GM19397 (cell line): ENCODE results near the gene RNF225.
"Not testable (repeated sequence)": the region's sequence is repeated elsewhere in the genome, so short reads cannot be mapped to it uniquely, and the experiment has no call there.

Experiments used
- ATAC-seq: cut with Tn5 transposase; IDR thresholded peaks from one replicate; pipeline ENCODE4 v1.9.1; 2021; ENCODE audit warnings: mild to moderate bottlenecking, moderate library complexity; ENCODE audit not compliant: unreplicated experiment

RNF225 gene

DNA sequence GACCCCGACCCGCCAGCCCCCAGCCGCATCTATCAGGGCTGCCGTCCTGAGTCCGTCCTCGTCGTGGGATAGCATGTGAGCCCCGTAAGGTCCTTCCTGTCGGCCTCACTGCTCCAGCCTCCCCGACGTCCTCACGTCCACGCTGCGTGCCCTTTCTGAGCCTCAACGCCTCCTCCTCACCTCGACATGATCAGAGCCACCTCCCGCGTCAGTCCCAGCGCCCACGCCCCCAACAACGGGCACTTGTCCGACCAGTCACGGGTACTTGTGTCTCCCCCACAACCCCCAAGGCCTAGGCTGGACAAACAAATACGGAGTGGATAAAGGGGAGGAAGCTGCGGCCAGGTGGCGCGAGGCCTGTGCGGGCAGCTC, 33.6 kb upstream of the RNF225 start:
- peak; percentile 1 for ATAC-seq

DNA sequence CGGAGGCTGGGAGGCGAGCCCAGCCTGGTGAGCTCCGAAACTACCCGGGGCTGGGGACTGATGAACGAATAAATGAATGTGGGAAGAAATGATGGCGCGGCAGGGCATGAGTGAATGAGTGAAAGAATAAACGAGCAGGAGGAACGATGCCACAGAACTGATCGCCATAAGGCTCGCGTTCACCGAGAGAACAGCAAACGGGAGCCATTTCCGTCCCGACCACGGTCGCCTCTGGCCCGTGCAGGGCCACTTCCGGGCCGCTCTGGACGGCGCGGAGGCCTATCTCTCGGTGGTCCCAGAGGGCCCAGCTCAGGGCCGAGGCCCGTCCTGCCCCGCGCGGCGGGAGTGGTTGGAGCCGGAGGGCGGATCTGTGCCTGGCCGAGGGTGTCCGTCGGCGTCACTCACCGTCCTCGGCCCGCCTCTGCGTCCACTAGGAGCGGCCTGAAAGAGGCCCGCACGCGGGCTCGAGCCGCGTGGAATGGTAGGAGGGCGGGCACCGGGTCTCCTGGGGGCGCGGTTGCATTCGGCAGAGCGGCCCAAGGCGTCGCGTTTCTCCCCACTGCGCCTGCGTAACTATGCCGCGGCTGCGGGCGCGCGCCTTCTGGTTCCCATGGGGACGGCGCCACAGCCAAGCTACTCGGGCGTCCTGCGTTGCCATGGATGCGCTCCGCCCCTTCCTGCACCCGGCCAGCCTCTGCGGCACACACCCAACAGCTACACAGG, 33.0 kb upstream of the RNF225 start, which contains the start of gene ZNF497:
ZNF497 (minus strand) TSS at position 480 of the 723 bp plus-strand sequence. CDS start 5,116 bp downstream, outside the sequence.
- peak; percentile 89 for ATAC-seq

DNA sequence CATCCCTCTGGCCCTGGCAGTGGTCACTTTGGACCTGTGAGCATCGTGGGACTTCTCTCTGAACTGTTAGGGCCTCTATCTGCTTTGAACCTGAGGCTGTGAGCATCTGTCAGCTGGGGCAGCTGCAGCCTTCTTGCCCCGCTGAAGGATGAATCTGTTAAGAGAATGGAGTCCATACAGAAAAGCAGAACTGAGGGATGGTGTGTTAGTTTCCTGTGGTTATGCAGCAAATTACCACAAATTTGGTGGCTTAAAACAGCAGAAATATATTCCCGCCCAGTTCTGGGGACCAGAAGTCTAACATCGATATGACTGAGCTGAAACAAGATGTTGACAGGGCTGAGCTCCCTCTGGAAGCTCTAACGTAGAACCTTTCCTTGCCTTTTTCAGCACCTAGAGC, 31.3 kb upstream of the RNF225 start:
- no peak for ATAC-seq

DNA sequence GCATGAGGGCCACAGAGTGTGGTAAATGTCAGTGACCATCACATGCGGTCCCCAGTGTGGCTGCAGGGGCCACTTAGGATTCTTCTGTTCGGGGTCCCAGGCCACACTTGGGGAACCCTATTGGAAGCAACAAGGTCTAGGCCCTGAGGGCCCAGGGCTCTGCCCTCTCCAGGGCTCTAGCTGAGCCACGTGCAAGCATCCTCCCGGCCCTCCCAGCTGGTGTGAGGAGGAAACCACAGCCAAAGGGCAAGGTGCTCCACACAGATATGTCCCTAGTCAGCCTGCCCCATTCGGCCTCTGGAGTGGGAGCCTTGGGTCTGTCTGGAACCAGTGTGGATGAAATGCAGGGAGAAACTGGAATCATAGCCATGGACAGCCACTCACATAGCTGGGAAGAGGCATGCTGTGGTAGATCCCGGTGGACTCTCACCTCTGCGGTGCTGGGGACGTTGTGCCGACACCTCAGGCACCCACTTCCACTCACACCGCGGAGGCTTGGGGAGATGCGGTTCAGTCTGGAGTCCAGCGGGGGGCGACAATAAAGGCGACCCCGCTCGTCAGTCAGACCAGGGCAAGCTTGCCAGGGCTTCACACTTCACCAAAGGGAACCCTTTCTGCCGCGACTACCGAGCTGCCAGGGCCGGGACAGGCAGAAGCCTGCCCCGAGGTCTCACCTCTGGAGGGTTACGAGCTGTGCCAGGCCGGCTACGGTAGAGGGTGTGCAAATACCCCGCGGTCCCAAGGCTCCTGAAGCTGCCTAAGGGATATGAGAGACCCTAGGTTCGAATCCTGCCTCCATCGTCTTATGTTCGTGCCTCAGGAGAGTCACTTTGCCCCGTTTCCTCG, 28.6 kb upstream of the RNF225 start:
- ATAC-seq, result no peak

DNA sequence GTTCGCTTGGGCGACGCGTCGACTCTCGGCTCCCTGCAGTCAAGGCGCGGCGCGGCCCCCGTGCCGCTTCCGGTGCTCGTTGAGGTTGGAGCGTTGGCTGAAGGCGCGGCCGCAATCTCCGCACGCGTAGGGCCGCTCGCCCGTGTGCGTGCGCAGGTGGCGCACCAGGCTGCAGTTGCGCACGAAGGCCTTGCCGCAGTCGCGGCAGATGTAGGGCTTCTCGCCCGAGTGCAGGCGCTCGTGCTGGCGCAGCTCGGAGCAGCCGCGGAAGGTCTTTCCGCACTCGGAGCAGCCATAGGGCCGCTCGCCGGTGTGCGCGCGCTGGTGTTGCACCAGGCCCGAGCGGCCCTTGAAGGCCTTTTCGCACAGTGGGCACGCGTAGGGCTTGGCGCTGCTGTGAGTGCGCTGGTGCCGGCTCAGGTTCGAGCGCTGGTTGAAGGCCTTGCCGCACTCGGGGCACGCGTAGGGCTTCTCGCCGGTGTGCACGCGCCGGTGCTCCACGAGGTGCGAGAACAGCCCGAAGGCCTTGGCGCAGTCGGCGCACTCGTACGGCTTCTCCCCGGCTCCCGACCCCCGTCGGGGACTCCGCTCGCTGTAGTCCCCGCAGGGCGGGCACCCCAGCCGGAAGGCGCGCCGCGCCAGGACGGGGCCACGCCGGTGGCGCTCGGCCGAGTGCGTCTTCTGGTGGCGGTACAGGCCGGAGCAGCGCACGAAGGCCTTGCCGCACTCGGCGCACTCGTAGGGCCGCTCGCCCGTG, 27.6 kb upstream of the RNF225 start:
- ATAC-seq, result no peak

DNA sequence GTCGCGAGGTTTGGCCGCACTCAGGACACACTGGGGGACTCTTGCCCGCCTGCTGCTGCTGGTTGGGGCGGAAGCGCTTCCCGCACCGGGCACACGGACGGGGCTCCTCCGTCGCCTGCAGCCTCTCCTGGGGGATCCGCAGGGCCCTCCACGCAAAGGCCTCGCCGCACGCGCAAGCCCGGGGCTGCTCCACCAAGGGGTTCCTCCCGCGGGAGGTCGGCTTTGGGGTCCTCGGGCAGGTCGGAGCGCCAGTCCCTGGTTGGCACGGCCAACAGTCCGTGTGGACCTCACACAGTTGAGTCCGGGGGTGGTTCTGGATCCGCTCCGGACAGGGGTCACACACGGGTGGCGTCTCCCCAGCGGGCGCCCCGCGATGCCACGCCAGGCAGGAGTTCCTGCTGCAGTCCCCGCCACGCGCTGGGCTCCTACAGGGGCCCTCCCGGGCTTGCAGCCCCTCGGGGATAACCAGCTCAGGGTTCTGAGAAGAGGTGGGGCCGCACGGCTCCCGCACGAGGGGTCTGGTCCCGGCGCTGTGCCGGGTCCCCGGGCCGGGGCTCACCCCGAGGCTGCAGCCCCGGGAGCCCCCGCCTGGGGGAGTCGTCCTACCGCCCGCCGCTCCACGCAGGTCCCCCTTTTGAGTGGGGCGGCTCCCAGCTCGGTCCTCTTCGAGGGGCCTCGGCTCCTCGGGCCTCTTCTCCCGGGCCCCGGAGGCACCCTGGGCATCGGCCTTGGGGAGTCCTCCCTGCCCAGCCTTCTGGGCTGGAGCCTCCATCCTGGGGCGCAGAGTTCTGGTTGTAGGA, 26.7 kb upstream of the RNF225 start:
- no peak for ATAC-seq

DNA sequence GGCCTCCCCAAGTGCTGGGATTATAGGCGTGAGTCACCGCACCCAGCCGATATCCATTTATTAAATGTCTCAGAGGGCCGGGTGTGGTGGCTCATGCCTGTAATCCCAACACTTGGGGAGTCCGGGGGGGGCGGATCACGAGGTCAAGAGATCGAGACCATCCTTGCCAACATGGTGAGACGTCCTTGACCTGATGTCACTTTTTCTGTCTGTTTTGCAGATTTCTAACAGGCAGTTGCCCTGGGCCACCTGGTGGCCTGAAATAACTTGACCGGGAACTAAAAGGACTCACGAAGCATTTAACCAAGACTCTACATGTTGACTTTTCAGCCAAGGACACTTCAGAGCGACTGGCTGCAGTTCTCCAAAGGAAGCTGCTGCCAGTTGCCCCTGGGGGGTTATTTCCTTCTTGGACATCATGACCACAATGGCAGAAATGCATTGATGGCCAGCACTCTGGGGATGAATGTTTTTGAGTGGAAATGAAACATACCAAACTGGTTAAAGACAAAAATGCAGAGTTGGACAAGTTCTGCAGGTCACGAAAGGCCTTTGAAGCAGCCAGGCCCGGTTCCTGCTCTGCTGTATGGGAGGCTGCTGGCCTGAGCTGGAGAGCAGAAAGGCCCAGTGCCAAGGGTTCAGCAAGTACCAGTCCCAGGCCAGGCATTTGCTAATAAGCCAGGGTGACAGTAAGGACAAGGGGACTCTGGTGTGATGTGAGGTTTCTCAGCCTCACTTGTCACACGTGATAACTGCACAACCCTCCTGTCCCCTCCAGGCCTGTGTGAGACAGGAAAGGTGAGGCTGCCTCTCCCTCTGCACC, 22.9 kb upstream of the RNF225 start:
- ATAC-seq, result no peak

DNA sequence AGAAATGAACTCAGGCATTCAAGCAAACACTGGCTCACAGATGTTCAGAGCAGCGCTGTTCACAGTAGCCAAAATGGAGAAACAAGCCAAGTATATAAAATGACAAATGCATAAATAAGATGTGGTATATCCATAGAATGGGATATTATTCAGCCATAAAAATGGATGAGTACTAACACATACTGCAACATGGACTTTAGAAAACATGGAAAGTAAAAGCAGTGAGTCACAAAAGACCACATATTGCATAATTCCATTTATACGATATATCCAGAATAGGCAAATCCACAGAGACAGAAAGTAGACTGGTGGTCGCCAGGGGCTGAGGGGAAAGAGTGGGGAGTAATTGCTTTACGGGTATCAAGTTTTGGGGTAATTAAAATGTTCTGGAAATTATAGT, 21.3 kb upstream of the RNF225 start:
- ATAC-seq, result no peak

DNA sequence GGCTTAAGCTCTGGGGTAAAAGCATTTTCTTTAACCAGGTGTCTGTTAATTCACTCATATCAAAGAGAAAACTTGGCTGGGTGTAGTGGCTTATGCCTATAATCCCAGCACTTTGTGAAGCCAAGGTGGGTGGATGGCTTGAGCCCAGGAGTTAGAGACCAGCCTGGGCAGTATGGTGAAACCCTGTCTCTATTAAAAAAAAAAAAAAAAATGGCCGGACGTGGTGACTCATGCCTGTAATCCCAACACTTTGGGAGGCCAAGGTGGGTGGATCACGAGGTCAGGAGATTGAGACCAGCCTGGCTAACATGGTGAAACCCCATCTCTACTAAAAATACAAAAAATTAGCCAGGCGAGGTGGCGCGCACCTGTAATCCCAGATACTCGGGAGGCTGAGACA, 18.7 kb upstream of the RNF225 start:
- ATAC-seq, result not testable (repeated sequence)

DNA sequence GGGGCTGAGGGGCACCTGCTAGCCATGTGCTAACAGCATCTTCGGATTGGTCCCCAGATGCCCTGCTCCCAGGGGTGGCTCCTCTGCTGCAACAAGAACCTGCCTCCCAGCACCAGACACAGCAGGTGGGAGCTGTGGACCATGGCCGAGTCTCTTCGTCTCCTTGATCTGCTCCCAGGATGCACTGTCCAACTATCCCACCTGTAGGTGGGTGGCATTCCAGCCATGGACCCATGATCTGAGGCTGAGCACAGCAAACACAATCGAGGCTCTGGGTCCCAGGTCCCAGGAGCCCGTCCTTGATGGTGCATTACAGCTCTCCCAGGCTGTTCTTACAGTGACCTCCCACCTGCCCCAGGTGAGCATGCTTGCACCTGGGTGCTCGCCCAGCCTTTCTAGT, 16.2 kb upstream of the RNF225 start:
- ATAC-seq, result no peak

DNA sequence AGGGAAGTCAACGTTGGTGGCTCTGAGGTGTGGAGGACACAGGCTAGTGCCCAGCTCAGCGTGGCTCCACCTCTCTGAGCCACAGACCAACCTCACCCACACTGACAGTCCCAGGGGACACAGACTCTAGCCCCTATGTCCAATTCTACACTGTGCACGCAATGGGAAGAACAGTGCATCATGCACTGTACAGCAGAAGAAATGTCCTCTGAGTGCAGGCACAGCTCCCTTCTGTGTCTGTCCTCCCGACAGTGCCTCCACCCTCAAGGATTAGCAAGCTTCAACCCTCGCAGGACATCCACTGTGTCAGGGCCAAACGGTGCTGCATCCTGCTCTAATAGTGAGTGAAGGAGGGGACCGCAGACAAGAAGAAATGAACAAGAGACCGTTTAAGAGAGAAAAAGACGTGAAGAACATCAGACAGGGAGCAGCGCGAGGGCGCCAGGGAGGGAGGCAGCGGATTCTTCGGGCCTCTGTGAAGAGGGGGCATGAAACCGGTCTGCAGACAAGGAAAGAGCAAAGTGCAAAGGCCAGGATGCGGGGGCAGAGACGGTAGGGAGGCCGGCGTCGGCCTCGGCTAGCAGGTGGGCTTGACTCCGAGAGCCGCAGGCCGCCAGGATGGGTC, 15.3 kb upstream of the RNF225 start:
- ATAC-seq, result no peak

DNA sequence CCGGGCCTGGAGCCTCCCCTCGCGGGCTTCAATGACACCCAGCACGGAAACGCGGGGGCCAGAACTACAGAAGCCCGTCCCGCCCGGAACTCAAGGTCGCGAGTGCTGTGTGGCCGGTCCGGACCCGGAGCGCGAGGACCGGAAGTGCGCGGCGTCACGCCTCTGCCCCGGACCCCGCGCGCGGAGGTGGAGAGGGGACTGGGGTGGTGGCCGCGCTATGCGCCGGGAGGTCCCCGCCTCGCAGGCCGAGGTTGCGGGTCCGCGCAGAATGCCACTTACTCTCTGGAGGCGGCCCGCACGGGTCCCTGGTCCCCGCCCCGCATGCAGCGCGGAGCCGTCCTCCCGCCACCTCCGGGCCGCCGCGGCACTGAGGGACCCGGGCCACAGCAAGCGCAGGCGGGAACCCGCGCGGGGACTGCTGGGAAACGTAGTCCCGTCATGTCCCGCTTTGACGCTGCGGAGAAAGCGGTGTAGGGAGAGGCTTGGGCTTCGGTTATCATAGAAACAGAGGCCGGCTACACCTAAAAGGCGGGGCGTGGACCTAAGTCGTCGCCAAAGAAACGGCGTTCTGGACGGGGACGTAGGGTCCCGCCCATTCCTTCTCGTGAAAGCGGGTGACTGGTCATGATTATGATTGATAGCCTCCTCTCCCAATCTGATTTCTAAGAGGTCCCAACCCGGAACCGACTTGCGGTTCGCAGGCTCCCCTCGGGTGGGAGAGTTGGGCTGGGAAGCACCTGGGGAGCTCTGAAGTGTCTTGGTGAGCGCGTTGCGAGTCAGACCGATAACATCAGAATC, 14.6 kb upstream of the RNF225 start, which contains the start of gene ZNF837:
ZNF837 (minus strand) TSS at position 369 of the 798 bp plus-strand sequence. CDS start 11,698 bp downstream, outside the sequence.
- ATAC-seq, result peak; percentile 83

DNA sequence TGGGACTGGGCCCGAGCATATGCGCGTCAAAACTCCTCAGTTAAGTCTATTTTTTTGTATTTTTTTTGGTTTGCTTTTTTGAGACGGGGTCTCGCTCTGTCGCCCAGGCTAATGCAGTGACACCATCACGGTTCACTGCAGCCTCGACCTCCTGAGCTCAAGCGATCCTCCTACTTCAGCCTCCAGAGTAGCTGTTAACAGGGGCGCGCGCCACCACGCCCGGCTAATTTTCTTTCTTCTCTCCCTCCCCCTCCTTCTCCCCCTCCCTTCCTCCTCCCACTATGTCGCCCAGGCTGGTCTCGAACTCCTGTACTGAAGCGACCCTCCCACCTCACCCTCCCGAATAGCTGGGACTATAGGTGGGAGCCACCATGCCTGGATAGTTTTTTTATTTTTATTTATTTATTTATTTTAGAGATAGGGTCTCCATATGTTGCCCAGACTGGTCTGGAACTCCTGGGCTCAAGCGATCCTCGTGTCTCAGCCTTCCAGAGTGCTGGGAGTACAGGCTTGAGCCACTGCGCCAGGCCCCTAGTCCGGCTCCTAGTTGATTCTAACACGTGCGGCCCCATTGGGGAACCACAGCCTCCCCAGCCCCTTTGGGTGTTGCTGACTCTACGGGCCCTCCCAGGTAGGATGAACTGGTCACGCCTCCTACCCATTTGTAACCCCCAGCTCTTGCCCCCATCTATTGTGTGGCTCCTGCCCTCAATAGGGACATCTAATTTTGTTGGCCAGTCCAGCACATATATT, 13.8 kb upstream of the RNF225 start:
- no peak for ATAC-seq

DNA sequence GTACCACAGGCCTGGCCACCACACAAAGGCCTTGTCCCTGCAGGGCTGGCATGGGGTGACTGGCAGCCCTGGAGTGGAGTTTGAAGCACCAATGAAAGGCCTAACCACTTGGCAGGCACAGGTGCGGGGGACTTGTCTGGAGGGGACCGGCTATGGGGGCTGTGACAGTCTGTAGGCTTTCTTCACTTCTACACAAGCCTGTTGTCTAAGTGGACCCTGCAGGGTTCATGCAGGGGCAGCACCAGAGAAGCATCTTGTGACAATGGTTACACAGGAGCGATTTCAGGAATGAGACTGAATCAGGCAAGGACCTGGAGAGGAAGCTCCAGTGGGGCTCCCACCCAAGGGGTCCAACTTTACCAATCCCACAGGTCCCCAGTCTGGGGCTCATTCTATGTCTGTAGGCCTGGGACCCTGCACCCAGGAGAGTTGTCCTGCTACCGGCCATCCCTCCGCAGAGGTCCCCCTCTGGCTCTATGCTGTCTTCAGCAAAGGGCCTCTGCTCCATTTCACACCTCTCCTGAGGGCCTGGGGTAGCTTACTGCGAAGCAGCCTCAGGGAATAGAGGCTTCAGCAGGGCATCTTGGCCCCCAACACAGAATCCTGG, 12.4 kb upstream of the RNF225 start:
- no peak for ATAC-seq

DNA sequence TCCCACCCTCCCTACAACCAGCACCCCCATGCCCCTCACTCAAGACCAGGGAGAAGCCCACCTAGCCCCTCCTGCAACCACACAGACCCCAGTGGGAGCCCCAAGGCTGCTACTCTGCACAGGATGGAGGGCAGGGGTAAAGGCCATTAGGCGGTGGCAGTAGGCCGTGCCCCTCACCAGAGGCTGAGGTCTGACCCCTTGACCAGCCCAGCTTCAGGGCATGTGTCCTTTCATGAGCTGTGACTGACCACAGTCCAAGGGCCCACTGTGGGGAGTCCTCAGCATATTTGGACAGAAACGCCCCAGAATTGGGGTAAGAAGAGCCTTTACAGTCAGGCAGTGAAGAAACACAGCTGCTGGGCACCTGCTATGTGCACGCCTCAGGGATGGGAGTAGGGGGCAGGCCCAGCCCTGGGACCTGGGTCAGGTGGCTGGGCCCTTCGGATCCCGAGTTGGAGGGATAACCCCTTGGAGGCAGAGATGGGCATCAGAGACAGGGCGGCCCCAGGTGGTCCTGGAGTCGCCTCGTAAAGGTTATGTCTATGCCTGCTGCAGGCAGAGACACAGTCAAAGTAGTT, 10.1 kb upstream of the RNF225 start:
- ATAC-seq, result no peak

DNA sequence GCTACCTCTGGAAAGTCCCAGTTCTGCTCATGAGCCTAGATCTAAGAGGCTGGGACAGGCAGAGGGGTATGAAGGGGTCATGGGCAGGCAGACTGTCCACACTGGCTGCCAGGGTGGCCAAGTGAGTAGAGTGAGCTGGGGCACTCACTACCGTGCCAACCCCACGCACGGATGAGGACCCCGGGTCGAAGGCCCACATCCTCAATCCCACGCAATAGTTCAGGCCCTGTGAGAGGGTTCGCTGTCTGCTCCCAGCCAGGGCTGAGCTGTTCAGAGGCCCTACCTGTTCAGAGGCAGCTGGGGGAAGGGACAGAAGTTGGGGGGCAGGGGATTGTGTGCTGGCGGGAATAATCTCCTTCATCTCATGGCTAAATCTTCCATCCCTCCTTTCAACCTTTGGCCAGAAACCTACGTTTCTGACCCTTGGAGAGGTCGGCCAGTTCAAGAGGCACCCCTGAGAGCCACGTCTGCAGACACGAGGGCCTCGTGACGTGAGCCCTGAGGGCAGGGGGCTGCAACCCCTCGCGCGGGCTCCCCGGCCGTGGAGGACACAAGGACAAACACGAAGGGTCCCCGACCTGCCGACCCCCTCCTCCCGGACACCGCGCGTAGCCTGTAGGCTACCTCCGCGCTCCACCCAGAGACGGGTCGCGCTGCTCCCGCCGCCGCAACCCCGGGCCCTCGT, 9.4 kb upstream of the RNF225 start:
- ATAC-seq, result peak; percentile 1
